Activated CD4-positive, alpha-beta T cell treated with anti-CD3 and anti-CD28 coated beads for 36 hours (primary cell): ENCODE measurements around the gene DEFB121. TPM values are rescaled to one million over a fixed set of nuclear protein-coding genes. Genes with fewer than 3 reads are reported as not detected.
"Not testable (repeated sequence)": the region's sequence is repeated elsewhere in the genome, so short reads cannot be mapped to it uniquely, and the experiment has no call there.

Experiments
- ATAC-seq: fragments of 200-7000 bp; cut with Tn5 transposase; one replicate; pipeline ENCODE4 v1.10.0; 2021; ENCODE audit warnings: mild to moderate bottlenecking, moderate library complexity
- CTCF ChIA-PET: fragments of 350-600 bp; sonication (Branson Sonifier 250); formaldehyde crosslinking; loops from one replicate; lab custom pipeline; 2021; ENCODE audit warnings: antibody characterized with exemption; lab: Charles Lee
- POLR2A ChIA-PET: fragments of 350-600 bp; sonication (Branson Sonifier 250); formaldehyde crosslinking; loops from one replicate; lab custom pipeline; 2021; ENCODE audit warnings: antibody characterized with exemption, inconsistent platforms; lab: Charles Lee
- DNase-seq: peaks from one replicate; pipeline ENCODE4 v3.0.0-alpha.2; 2020
- H3K27ac Mint-ChIP-seq: one replicate; pipeline ENCODE4 v1.8.0; 2021; ENCODE audit warnings: mixed read lengths
- H3K27me3 Mint-ChIP-seq: one replicate; pipeline ENCODE4 v1.8.0; 2021; ENCODE audit warnings: mixed read lengths
- H3K36me3 Mint-ChIP-seq: one replicate; pipeline ENCODE4 v1.8.0; 2021; ENCODE audit warnings: low read depth, mixed read lengths
- H3K4me1 Mint-ChIP-seq: one replicate; pipeline ENCODE4 v1.8.0; 2021; ENCODE audit warnings: mixed read lengths
- H3K4me3 Mint-ChIP-seq: one replicate; pipeline ENCODE4 v1.8.0; 2021; ENCODE audit warnings: mild to moderate bottlenecking, moderate library complexity, mixed read lengths
- H3K9me3 Mint-ChIP-seq: one replicate; pipeline ENCODE4 v1.8.0; 2021; ENCODE audit warnings: low read depth, mixed read lengths
- intact Hi-C, 2 experiments: fragments of 100-400 bp; cut with DNase I in 1 of 2; cut with micrococcal nuclease in 1 of 2; formaldehyde crosslinking; loops; one replicate each; pipeline versions ENCODE4 v1.14.2 to v1.15.1; 2022 to 2024; cut with DNase I, micrococcal nuclease
- total RNA-seq, 2 experiments: library from RNA; stranded (reverse); gene quantifications; one replicate each; pipeline ENCODE4 v1.2.3, GENCODE V29; 2021

Gene DEFB121, protein sequence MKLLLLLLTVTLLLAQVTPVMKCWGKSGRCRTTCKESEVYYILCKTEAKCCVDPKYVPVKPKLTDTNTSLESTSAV
- not detected for total RNA-seq

DNA sequence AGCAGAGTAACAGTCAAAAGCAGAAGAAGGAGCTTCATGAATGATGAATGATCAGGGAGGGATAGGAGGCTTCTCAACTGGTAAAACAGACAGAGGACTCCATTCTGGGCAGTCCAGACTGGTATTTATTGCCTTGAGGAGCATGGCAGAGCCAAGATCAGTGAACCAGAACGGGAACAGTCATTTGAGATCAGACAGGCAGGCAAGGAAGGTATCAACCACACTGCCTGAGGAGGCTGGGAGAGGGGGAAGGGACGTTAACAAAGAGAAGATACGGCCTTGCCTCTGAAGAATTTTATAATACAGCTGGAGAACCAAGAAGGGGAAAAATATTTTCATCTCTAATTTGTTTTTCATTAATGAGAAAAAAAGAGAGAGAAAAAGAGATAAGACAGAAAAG lies at the start of gene DEFB121:
TSS of gene DEFB121 (minus strand) at position 101 of the 400 bp plus-strand sequence. CDS start at position 38, 63 bp downstream.
- POLR2A ChIA-PET: no interaction called here
- H3K4me1 Mint-ChIP-seq: no peaks in the 10 kb centered on the region

DNA sequence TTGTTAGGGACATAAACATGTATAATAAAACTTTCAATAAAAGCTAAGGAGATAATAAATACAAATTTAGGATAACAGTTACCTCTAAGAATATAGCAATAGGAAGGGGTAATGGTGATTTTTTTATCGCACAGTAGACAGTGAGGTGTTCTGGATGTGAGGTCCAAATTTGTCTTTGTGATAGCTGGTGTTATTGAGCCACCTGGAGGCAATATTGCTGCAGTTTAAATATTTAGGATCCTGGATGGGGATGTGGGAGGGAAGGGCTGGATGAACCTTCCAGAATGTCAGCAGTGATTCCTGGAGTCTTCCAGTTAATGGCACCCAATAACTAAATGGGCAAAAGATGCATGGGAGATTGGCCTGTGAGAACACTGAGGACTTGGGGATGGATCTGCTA lies 48.3 kb upstream of the DEFB121 start:
- ATAC-seq (no peak), DNase-seq (no peak)
- POLR2A ChIA-PET: no interaction called here
- CTCF ChIA-PET: interaction anchor here (0.7 to 2.4 kb wide), 2 partner anchors 14 to 48 kb away, joined by 3 to 14 read pairs; partner anchors contain the start of gene DEFB123
- no peaks in the 10 kb centered on the region for H3K36me3 Mint-ChIP-seq
- no peaks in the 10 kb centered on the region for H3K4me1 Mint-ChIP-seq
- intact Hi-C loops: no loop called here
- no peaks in the 10 kb centered on the region for H3K9me3 Mint-ChIP-seq
- no peak overlapping the region for H3K27ac Mint-ChIP-seq
- no peak overlapping the region for H3K4me3 Mint-ChIP-seq
- peaks cover 12% of the 10 kb centered on the region for H3K27me3 Mint-ChIP-seq

More for the DNA sequence above, at the start of gene DEFB121:
- intact Hi-C loops: no loop called here
- ATAC-seq: no peak
- Mint-ChIP-seq H3K36me3 (no peaks in the 10 kb centered on the region), H3K27me3 (peaks cover 7% of the 10 kb centered on the region), H3K27ac (no peak within 1 kb of the TSS), H3K4me3 (no peak within 1 kb of the TSS), H3K9me3 (no peaks in the 10 kb centered on the region)
- no peak for DNase-seq
- CTCF ChIA-PET: interaction anchor here (0.7 kb wide), 1 partner anchor 25 kb away, joined by 3 read pairs; no protein-coding TSS in a partner anchor

DNA sequence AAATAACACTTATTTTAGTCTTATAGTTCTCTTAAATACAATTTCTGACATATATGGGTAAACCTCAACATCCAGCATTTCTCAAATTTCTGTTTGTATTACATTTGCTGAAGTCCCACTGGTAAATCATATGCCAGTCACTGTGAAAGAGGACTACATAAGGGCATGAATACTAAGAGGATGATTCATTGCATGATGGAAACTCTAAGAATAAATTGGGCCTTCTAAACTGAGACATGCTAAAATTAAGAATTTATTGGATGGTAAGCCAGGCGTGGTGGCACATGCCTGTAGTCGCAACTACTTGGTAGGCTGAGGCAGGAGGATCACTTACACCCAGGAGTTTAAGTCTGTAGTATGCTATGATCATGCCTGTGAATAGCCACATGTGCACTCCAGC lies 46.6 kb upstream of the DEFB121 start:
- POLR2A ChIA-PET: no interaction called here

DNA sequence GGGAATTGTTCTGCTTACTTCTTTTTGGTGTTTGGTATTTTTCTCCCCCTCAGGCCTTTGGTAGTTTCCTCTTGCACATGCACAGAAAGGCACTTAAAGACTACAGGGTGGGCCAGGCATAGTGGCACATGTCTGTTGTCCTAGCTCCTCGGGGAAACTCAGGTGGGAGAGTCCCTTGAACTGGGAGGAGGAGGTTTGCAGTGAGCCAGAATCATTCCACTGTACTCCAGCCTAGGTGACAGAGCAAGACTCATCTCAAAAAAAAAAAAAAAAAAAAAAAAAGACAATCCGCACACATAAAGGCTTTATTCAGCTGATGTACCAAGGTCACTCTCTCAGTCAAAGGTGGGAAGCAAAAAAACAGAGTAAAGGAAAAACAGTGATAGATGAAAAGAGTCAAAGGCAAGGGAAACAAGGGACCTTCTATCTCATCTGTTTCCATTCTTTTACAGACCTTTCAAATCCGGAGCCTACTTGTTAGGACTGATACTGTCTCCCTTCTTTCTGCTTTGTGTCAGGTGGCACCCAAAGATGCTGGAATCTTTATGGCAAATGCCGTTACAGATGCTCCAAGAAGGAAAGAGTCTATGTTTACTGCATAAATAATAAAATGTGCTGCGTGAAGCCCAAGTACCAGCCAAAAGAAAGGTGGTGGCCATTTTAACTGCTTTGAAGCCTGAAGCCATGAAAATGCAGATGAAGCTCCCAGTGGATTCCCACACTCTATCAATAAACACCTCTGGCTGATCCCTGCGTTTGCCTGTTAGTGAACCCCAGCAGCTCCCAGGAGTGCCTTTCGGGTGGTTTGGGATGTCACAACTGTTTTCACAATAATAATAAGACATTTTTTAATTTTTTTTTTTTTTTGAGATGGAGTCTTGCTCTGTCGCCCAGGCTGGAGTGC lies 43.7 kb upstream of the DEFB121 start:
- CTCF ChIA-PET: interaction anchor here (1.1 to 1.5 kb wide), 2 partner anchors 9 to 54 kb away, joined by 3 to 9 read pairs; partner anchors contain the start of gene DEFB123
- no peak for ATAC-seq
- Mint-ChIP-seq H3K4me3 (no peak overlapping the region), H3K27me3 (peaks cover 9% of the 10 kb centered on the region), H3K27ac (no peak overlapping the region), H3K36me3 (no peaks in the 10 kb centered on the region), H3K4me1 (no peaks in the 10 kb centered on the region), H3K9me3 (no peaks in the 10 kb centered on the region)
- POLR2A ChIA-PET: no interaction called here
- no peak for DNase-seq
- intact Hi-C loops: no loop called here

More for the DNA sequence above, 46.6 kb upstream of the DEFB121 start:
- CTCF ChIA-PET: interaction anchor here (2.4 kb wide), 1 partner anchor 50 kb away, joined by 14 read pairs; no protein-coding TSS in a partner anchor
- no peak for ATAC-seq
- Mint-ChIP-seq H3K4me3 (no peak overlapping the region), H3K4me1 (no peaks in the 10 kb centered on the region), H3K9me3 (no peaks in the 10 kb centered on the region), H3K27ac (no peak overlapping the region), H3K27me3 (peaks cover 13% of the 10 kb centered on the region), H3K36me3 (no peaks in the 10 kb centered on the region)
- DNase-seq: no peak
- intact Hi-C loops: no loop called here

DNA sequence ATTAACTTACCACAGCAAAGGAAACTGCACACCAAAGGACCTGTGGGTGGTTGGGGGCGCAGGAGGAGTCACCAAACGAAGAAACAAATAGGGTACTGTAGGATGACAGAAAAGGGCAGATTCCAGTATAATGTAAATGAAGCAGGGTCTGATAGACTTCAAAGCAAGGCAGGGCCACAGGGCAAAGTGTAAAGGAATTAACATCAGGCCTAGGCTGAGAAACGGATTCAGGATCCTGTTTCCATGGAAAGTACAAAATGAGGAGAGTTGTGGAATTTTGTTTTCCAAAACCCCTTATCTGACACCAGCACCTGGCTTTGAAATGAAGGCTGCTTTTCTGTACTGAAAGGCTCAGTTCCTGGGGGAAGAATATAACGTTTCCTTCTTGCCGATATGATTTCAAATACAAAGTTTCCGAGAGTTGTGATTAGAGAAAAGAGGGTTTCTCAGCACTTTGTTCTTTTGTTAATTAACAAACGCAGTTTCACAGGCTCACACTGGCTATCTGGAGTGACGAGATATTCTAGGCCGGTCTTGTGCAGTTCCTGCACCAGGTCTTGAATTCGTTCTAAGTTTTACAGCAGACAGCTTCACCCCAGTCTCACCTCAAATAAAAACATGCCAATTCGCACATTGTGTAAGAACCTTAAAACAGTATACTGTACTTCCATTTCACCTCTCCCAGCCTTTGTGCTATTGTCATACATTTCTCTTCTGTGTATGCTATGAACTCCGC lies 40.2 kb upstream of the DEFB121 start:
- ATAC-seq (no peak), DNase-seq (no peak)
- no peaks in the 10 kb centered on the region for H3K9me3 Mint-ChIP-seq
- no peaks in the 10 kb centered on the region for H3K4me1 Mint-ChIP-seq
- H3K27ac Mint-ChIP-seq: no peak overlapping the region
- ChIA-PET CTCF (no interaction called here), POLR2A (no interaction called here)
- intact Hi-C loops: no loop called here
- no peaks in the 10 kb centered on the region for H3K36me3 Mint-ChIP-seq
- H3K4me3 Mint-ChIP-seq: no peak overlapping the region
- H3K27me3 Mint-ChIP-seq: peaks cover 10% of the 10 kb centered on the region

DNA sequence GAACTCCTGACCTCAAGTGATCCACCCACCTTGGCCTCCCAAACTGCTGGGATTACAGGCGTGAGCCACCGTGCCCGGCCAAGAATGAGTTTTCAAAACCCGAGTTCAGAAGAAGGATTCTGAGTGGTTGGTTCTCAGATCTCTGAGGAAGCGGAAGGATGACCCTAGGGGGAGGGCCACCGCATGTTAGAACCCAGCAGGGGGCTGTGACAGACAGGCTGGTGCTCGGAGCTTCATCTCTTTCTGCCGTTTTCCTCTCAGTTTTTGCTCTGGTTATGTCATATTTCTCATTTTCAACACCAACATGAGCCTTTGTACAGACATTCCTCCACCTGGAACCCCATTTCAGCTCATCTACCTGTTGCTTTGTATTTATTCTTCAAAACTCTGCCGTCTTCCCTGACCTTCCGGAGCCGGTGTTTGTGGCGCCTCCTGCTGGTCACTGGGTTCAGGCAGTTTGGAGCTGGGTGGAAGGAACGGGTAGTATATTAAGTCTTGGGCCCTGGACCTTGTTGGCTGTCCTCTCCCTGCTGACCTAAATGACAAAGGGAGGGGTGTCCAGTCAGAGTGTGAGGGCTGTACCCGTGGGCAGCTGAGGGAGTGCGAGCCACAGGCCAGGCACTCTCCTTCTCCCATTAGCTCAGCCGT lies 34.1 kb upstream of the DEFB121 start, which contains the start of gene DEFB123:
TSS of gene DEFB123 (plus strand) at position 621 of the 648 bp plus-strand sequence. CDS start 67 bp downstream, outside the sequence.
- Mint-ChIP-seq H3K27ac (no peak within 1 kb of the TSS), H3K27me3 (peaks cover 14% of the 10 kb centered on the region), H3K36me3 (no peaks in the 10 kb centered on the region), H3K4me1 (no peaks in the 10 kb centered on the region), H3K9me3 (no peaks in the 10 kb centered on the region), H3K4me3 (no peak within 1 kb of the TSS)
- no peak for ATAC-seq
- intact Hi-C loops: no loop called here
- POLR2A ChIA-PET: no interaction called here
- CTCF ChIA-PET: interaction anchor here (0.7 to 1.9 kb wide), 8 partner anchors 9 to 97 kb away, joined by 3 to 9 read pairs (median 3); partner anchors contain the start of genes DEFB124 and REM1
- DNase-seq: peak; percentile 49

DNA sequence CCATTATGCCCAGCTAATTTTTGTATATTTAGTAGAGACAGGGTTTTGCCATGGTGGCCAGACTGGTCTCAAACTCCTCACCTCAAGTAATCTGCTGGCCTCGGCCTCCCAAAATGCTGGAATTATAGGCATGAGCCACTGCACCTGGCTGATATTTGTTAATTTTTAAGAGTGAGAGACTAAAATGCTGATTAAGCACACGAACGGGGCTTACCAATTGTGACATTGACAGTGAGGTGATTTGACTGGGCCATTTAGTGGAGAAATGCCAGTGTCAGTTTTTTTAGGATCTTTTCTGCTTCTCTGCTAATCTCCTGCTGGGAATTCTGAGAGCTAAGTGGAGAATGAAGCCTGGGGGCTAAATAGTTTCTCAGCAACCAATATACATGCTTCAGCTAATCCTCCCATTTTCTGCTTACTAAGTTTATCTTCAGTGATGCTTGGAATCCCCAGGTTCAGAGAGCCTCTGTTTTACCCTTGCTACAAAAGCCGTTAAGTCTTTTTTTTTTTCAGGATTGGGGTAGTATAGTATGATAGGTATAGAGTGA lies 24.6 kb upstream of the DEFB121 start:
- Mint-ChIP-seq H3K4me3 (no peak overlapping the region), H3K4me1 (no peaks in the 10 kb centered on the region), H3K27me3 (peaks cover 10% of the 10 kb centered on the region), H3K36me3 (no peaks in the 10 kb centered on the region), H3K9me3 (no peaks in the 10 kb centered on the region), H3K27ac (no peak overlapping the region)
- DNase-seq: no peak
- intact Hi-C loops: no loop called here
- ChIA-PET POLR2A (no interaction called here), CTCF (interaction anchor here (0.6 to 1.0 kb wide), 2 partner anchors 11 to 25 kb away, joined by 3 read pairs; partner anchors contain the start of gene DEFB121)
- ATAC-seq: no peak

DNA sequence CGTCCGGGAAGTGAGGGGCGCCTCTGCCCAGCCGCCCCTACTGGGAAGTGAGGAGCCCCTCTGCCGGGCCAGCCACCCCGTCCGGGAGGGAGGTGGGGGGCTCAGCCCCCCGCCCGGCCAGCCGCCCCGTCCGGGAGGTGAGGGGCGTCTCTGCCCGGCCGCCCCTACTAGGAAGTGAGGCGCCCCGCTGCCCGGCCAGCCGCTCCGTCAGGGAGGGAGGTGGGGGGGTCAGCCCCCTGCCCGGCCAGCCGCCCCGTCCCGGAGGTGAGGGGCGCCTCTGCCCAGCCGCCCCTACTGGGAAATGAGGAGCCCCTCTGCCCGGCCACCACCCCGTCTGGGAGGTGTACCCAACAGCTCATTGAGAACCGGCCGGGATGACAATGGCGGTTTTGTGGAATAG lies 21.6 kb upstream of the DEFB121 start:
- H3K4me3 Mint-ChIP-seq, DNase-seq, intact Hi-C loops, ATAC-seq, H3K36me3 Mint-ChIP-seq, H3K27ac Mint-ChIP-seq, POLR2A ChIA-PET, H3K4me1 Mint-ChIP-seq, H3K27me3 Mint-ChIP-seq, H3K9me3 Mint-ChIP-seq, CTCF ChIA-PET: not testable (repeated sequence)

DNA sequence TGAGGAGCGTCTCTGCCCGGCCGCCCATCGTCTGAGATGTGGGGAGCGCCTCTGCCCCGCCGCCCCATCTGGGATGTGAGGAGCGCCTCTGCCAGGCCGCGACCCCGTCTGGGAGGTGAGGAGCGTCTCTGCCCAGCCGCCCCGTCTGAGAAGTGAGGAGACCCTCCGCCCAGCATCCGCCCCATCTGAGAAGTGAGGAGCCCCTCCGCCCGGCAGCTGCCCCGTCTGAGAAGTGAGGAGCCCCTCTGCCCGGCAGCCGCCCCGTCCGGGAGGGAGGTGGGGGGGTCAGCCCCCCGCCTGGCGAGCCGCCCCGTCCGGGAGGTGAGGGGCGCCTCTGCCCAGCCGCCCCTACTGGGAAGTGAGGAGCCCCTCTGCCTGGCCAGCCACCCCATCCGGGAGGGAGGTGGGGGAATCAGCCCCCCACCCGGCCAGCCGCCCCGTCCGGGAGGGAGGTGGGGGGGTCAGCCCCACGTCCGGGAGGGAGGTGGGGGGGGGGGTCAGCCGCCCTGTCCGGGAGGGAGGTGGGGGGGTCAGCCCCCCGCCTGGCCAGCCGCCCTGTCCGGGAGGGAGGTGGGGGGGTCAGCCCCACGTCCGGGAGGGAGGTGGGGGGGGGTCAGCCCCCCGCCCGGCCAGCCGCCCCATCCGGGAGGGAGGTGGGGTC lies 21.0 kb upstream of the DEFB121 start:
- H3K4me3 Mint-ChIP-seq, H3K9me3 Mint-ChIP-seq, POLR2A ChIA-PET, H3K27ac Mint-ChIP-seq, H3K36me3 Mint-ChIP-seq, ATAC-seq, intact Hi-C loops, CTCF ChIA-PET, H3K27me3 Mint-ChIP-seq, H3K4me1 Mint-ChIP-seq, DNase-seq: not testable (repeated sequence)

DNA sequence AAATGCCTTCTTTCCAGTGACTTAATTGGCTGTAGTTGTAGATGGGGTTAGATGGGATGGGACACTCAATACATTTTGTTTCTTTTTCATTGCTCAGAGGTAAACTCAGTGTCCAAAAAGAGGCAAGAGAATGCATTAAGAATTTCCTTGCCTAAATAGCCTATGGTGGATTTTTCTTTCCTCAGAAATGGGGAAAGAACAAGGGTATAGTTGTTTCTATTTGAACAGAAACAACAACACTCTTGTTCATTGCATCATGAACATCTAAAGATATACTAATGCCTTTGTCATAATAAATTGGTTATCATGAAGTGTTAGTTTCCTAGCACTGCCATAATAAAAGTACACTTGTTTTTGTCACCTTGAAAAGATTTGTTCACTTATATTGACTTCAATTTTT lies 19.8 kb upstream of the DEFB121 start:
- CTCF ChIA-PET: no interaction called here
- H3K4me1 Mint-ChIP-seq: no peaks in the 10 kb centered on the region
- H3K9me3 Mint-ChIP-seq: no peaks in the 10 kb centered on the region
- H3K4me3 Mint-ChIP-seq: no peak overlapping the region
- POLR2A ChIA-PET: no interaction called here
- H3K27me3 Mint-ChIP-seq: peaks cover 3% of the 10 kb centered on the region
- no peak overlapping the region for H3K27ac Mint-ChIP-seq
- DNase-seq (no peak), ATAC-seq (no peak)
- intact Hi-C loops: no loop called here
- no peaks in the 10 kb centered on the region for H3K36me3 Mint-ChIP-seq
